Measurements from ENCODE around the gene LPP.

Gene LPP

DNA sequence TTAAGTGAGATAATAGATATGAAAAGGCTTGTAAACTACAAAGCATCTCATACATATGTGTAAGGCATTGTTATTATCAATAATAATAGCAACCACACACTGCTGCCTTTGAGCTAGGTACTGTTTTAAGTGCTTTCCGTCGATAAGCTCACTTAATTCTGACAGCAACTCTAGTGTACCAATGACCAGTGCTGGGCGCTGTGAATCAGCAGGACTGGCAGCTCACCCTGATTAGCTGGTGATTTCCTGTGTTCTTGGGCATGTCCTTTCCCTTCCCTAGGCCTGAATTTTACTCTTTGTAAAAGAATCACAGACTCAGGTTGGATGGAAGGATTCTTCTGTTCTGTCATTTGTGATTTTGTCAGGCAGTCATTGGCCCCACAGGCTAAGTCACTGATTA is 215.6 kb downstream of the LPP start:
- FAIRE-seq (no peak), DNase-seq (ENCODE audit: insufficient read length) (no peak)

DNA sequence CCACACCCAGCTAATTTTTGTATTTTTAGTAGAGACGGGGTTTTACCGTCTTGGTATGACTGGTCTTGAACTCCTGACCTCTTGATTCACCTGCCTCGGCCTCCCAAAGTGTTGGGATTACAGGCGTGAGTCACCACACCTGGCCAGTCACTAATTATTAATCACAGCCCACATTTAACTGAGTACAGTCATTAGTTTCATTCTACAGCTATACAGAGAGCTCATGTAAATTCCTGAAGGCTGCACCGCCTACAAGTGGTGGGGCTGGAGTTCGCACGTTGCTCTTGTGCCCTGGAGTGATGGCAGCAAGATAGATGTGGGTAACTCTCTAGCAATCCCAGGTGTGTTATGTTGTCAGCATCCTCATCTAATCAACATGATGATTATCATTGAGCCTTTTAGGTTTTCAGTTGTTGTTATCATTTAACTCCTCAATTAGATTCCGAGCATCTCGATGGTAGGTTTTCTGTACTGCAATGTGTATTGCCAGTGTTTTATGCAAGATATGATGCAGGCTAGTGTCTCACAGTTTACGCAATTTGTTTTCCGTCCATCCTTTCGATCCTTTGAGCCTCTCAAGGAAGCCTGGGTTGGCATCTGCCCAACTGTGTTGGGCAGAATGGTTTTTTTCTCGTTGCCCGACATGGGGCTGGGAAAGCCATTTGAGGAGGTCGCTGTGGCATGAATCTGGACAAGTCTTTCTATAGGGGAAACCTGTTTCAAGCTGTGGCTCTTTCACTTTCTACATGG is 216.3 kb downstream of the LPP start:
- FAIRE-seq (no peak), DNase-seq (ENCODE audit: insufficient read length) (no peak)
- TF ChIP-seq POLR2A (IDR thresholded peaks at IDR 0.05; ENCODE audit: low read depth, low read length): no peak
- TF ChIP-seq TAF1 (IDR thresholded peaks at IDR 0.05; ENCODE audit: borderline replicate concordance, low read depth, low read length): no peak
- TF ChIP-seq POLR2AphosphoS5 (IDR thresholded peaks at IDR 0.05; ENCODE audit: low read depth, low read length): no peak

More for the DNA sequence above, 215.6 kb downstream of the LPP start:
- no peak for TF ChIP-seq TAF1 (IDR thresholded peaks at IDR 0.05; ENCODE audit: borderline replicate concordance, low read depth, low read length)
- no peak for TF ChIP-seq POLR2AphosphoS5 (IDR thresholded peaks at IDR 0.05; ENCODE audit: low read depth, low read length)
- TF ChIP-seq POLR2A (IDR thresholded peaks at IDR 0.05; ENCODE audit: low read depth, low read length): no peak

- DNase-seq (ENCODE audit: insufficient read length) (no peak), FAIRE-seq (no peak)
- TF ChIP-seq TAF1 (IDR thresholded peaks at IDR 0.05; ENCODE audit: borderline replicate concordance, low read depth, low read length) (no peak), POLR2A (IDR thresholded peaks at IDR 0.05; ENCODE audit: low read depth, low read length) (no peak), POLR2AphosphoS5 (IDR thresholded peaks at IDR 0.05; ENCODE audit: low read depth, low read length) (no peak)
Measured at GRCh38 chr3:188378786-188379185, 224.8 kb downstream of the LPP start.

DNA sequence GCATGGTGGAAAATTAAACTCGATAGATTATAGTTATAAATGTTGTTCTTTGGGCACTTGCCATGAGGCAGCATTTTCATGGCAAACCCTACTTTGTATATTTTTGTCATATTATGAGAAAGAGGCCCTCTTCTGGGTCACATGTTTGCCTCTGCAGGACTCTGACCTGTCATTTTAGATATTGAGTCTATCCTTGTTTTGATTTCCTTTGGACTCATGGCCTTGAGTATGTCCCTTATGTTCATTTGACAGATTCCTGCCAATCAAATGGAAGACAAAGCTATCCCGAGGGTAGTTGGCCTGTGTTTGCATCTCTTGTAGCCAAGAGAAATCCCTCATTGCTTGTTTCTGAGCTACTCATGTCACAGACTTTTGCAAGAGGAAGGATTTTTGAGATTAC is 226.3 kb downstream of the LPP start:
- FAIRE-seq (no peak), DNase-seq (ENCODE audit: insufficient read length) (no peak)
- TF ChIP-seq POLR2A (IDR thresholded peaks at IDR 0.05; ENCODE audit: low read depth, low read length) (no peak), POLR2AphosphoS5 (IDR thresholded peaks at IDR 0.05; ENCODE audit: low read depth, low read length) (no peak), TAF1 (IDR thresholded peaks at IDR 0.05; ENCODE audit: borderline replicate concordance, low read depth, low read length) (no peak)

- TF ChIP-seq TAF1 (IDR thresholded peaks at IDR 0.05; ENCODE audit: borderline replicate concordance, low read depth, low read length): no peak
- TF ChIP-seq POLR2AphosphoS5 (IDR thresholded peaks at IDR 0.05; ENCODE audit: low read depth, low read length): no peak
- TF ChIP-seq POLR2A (IDR thresholded peaks at IDR 0.05; ENCODE audit: low read depth, low read length): no peak
- DNase-seq (ENCODE audit: insufficient read length) (no peak), FAIRE-seq (no peak)
Measured at GRCh38 chr3:188380722-188381121, 226.8 kb downstream of the LPP start.

DNA sequence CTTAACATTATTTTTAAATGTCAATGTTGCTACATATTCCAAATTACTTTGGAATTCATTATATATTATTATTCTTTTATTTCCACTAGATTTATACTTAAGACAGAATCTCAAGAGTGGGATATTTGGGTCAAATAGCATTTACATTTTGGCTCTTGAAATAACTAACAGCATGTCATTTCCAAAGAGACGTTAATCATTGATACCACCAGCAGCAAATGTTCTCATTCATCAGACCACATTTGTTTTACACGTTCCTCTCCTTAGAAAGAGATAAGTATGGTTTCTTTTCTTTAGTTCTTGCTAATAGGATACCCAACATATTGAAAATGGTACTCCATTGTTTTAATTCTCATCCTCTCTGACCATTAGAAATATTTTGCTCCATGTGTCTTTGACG is 229.8 kb downstream of the LPP start:
- TF ChIP-seq POLR2A (IDR thresholded peaks at IDR 0.05; ENCODE audit: low read depth, low read length) (no peak), TAF1 (IDR thresholded peaks at IDR 0.05; ENCODE audit: borderline replicate concordance, low read depth, low read length) (no peak), POLR2AphosphoS5 (IDR thresholded peaks at IDR 0.05; ENCODE audit: low read depth, low read length) (no peak)
- DNase-seq (ENCODE audit: insufficient read length) (no peak), FAIRE-seq (no peak)

DNA sequence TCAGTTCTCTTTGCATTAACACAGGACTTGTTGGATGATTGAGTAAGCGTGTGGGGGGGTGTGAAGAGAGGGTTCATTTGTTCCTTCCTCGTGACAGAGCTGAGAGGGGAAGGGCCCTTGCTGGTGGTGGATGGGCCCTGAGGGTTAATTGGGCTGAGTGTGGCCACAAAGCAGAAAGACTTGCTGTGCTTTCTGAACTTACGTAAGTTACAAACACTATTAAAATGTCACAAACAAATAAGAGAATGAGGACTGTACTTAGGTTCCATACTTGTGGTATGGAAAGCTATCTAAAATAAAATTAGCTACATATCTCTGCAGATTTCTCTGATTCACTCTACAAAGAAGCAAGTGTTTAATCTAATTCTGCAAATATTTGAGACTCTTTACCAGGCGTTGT is 231.3 kb downstream of the LPP start:
- FAIRE-seq: no peak
- DNase-seq (ENCODE audit: insufficient read length): no peak
- TF ChIP-seq POLR2A (IDR thresholded peaks at IDR 0.05; ENCODE audit: low read depth, low read length) (no peak), POLR2AphosphoS5 (IDR thresholded peaks at IDR 0.05; ENCODE audit: low read depth, low read length) (no peak), TAF1 (IDR thresholded peaks at IDR 0.05; ENCODE audit: borderline replicate concordance, low read depth, low read length) (no peak)

DNA sequence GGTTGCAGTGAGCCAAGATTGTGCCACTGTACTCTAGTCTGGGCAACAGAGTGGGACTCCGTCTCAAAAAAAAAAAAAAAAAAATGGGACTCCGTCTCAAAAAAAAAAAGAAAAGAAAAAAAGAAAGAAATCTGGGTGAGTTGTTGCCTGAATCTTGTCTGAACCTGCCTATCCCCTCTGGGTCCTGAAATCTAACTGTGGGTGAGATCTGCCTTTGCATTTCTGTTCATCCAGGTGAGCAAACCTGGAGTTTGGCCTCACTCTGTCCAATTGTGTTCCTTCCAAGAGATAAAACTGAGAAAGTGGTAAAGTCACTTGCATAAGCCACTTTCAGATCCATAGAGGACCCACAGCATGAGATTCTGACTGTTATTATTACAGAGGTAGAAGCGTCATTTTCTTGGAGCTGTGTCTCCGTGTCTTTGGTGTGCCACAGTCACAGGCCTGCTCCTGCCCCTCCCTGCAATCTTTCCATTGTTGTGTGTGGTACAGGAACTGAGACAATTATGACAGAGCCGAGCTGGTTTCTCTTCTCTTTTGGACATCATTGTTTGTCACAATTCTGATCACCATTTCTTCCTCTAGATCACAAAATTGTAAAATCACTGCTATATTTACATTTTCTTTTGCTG is 235.9 kb downstream of the LPP start:
- DNase-seq (ENCODE audit: insufficient read length) (no peak), FAIRE-seq (no peak)
- TF ChIP-seq POLR2AphosphoS5 (IDR thresholded peaks at IDR 0.05; ENCODE audit: low read depth, low read length): no peak
- TF ChIP-seq TAF1 (IDR thresholded peaks at IDR 0.05; ENCODE audit: borderline replicate concordance, low read depth, low read length): no peak
- TF ChIP-seq POLR2A (IDR thresholded peaks at IDR 0.05; ENCODE audit: low read depth, low read length): no peak

- TF ChIP-seq POLR2AphosphoS5 (IDR thresholded peaks at IDR 0.05; ENCODE audit: low read depth, low read length): no peak
- TF ChIP-seq TAF1 (IDR thresholded peaks at IDR 0.05; ENCODE audit: borderline replicate concordance, low read depth, low read length): no peak
- no peak for TF ChIP-seq POLR2A (IDR thresholded peaks at IDR 0.05; ENCODE audit: low read depth, low read length)
- DNase-seq (ENCODE audit: insufficient read length) (no peak), FAIRE-seq (no peak)
Measured at GRCh38 chr3:188390343-188390718, 236.4 kb downstream of the LPP start.

DNA sequence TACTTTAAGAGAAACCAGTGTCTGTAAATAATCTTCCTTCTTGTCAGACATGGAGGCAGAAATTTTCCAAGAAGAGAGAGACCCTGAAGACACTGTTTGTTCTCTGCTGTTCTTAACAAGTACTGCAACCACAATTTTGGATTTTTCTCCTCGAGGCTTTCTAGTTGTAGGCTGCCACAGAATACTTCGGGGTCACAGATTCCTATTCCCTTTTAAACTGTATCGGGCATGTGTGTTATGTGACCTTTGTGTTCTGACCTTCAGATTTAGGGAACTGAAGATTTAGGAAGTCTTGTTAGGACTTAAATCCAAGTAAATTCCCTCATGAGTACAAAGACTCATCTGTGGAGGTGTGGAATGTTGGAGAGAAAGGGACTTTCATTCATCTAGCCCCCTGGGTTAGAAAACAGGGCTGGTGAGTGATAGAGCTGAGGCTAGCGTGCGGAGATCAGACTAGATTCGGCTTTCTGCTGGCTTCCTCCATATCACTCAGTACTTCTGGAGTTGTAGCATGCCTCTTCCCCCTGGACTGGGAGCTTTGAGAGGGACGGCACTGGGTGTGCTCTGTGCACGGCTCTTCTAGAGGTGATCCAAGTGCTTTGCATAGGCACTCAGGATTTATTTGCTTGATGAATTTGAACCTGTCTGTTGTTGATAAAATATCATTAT is 237.0 kb downstream of the LPP start:
- DNase-seq (ENCODE audit: insufficient read length) (no peak), FAIRE-seq (no peak)
- no peak for TF ChIP-seq POLR2AphosphoS5 (IDR thresholded peaks at IDR 0.05; ENCODE audit: low read depth, low read length)
- no peak for TF ChIP-seq TAF1 (IDR thresholded peaks at IDR 0.05; ENCODE audit: borderline replicate concordance, low read depth, low read length)
- TF ChIP-seq POLR2A (IDR thresholded peaks at IDR 0.05; ENCODE audit: low read depth, low read length): no peak

DNA sequence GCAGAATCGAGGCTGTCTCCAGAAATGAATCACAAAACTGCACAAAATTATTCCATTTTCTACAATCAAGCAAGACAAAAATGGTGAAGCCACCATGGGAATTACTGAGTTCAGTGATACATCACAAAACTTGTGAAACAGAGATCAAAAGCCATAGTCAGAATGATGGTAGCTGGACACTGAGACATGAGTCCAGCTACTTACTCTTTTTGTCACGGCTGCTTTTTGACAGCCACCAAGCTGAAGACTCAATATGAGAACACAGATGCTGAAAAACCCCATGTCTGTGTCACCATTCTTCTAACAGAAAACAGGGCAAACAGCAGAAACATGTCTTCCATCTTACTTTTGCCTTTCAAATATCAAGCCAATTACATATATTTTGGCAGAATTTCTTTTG is 237.6 kb downstream of the LPP start:
- FAIRE-seq (no peak), DNase-seq (ENCODE audit: insufficient read length) (no peak)
- no peak for TF ChIP-seq TAF1 (IDR thresholded peaks at IDR 0.05; ENCODE audit: borderline replicate concordance, low read depth, low read length)
- no peak for TF ChIP-seq POLR2AphosphoS5 (IDR thresholded peaks at IDR 0.05; ENCODE audit: low read depth, low read length)
- TF ChIP-seq POLR2A (IDR thresholded peaks at IDR 0.05; ENCODE audit: low read depth, low read length): no peak
